Effector CD4-positive, alpha-beta T cell (primary cell): ENCODE data around the gene TRAPPC3L.
"Not testable (repeated sequence)": the region's sequence is repeated elsewhere in the genome, so short reads cannot be mapped to it uniquely, and the experiment has no call there.

Source experiments
- DNase-seq: peaks from one replicate; pipeline ENCODE4 v3.0.0-alpha.2; 2020

The TRAPPC3L gene

GRCh38 chr6:116512111-116512559, 33.3 kb downstream of the TRAPPC3L start:
- DNase-seq: no peak

DNA sequence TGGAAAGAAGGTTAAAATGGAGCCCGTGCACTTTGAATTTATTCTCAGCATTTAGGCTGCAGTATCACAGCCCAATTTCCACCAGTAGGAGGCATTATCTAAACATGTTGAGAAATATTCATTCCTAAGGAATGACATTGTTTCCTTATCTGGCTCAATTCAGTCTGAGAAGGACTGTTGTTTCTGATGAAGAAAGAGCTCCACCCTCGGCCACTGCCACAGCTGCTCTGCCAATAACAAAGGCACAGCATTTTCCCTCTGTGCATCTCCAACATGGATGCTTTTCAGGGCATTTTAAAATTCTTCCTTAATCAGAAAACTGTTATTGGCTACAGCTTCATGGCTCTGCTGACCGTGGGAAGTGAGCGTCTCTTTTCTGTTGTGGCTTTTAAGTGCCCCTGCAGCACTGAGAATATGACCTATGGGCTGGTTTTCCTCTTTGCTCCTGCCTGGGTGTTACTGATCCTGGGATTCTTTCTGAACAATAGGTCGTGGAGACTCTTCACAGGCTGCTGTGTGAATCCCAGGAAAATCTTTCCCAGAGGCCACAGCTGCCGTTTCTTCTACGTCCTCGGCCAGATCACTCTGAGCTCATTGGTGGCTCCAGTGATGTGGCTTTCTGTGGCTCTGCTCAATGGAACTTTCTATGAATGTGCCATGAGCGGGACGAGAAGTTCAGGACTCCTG, 33.9 kb downstream of the TRAPPC3L start, which contains the start of gene CALHM5:
CALHM5 (plus strand) TSS at position 216 of the 687 bp plus-strand sequence; CDS start at position 274, 58 bp downstream.
- DNase-seq: no peak

- DNase-seq: no peak
Observed at GRCh38 chr6:116508527-116508926, 37.0 kb downstream of the TRAPPC3L start.

DNA sequence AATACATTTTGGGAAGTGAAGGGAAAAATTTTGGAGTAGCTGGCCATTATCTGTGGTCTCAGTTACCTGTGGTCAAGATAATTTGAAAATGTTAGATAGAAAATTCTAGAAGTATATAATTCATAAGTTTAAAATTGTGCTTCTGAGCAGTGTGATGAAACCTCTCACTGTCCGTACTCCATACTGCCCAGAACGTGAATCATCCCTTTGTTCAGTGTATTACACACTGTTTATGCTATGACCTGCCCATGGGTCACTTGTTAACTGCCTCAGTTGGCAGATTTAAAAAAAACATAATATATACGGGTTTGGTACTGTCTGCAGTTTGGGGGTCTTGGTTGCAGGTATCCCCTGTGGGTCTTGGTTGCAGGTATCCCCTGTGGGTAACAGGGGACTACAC, 38.2 kb downstream of the TRAPPC3L start:
- DNase-seq: no peak

GRCh38 chr6:116500969-116501433, 44.5 kb downstream of the TRAPPC3L start:
- no peak for DNase-seq

GRCh38 chr6:116497113-116497676, 48.3 kb downstream of the TRAPPC3L start:
- DNase-seq: no peak

- not testable (repeated sequence) for DNase-seq
Observed at GRCh38 chr6:116495161-116495560, 50.3 kb downstream of the TRAPPC3L start.

DNA sequence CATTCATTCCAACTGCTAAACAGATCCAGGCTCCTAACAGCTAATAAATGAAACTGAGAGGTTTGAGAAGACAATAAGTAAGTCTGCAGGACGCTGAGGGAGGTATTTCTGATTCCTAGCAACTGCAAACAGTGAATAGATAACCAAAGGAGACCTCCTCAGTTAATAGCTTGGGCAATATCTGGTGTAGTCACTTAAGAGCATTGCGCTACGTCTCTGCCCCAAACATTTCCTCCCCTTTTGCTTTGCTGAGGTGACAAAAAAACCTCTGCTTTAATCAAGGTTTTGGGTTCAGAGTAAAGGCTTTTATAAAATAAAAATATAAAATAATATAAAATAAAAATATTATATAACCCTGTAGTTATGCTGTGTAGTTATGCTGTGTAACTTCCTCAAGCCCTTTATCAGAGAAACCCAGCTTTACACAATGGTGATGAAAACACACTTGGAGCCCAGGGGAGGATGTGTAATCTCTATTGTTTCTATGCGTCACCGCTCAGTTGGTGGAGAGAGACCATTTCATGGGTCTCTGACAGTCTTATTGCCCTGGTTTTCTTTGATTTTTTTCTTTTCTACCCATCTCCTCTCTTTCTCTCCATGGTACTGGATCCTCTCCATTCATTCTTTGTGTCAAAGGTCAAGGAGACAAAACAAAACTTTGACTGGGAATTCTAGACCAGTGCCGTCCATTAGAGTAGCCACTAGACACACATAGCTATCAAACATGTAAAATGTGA, 53.0 kb downstream of the TRAPPC3L start:
- DNase-seq: no peak

DNA sequence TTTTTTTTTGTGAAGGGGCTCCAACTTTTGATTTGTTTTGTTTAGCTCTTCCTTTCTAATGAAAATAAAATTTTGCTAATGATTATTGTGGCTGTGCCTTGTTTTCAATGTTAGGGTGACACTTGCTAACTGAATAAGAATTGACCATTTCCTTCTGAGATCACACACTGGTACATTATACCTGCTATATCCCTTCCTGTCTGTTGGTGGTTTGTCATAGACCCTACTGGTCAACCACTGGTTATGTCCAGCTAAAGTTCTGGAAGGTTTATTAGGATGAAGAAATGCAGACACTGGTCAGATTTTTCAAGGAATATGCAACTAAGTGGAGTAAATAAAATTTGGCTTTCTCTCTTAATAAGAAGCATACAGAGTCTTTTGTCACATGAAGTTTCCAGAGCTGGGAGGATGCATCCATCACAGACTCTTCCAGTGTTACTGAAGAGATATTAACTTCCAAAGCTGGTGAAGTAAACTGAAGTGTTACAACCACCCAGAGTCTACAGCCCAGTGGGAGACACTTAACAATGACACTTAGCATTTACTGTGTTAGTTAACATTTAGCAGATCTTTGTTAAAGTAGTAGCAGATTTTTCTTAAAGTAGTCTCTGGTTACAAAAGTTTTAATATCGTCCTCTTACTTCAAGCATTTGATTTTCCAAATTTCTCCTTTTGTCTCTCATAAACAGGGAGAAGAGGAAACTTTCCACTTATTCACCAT, 53.7 kb downstream of the TRAPPC3L start:
- DNase-seq: no peak

DNA sequence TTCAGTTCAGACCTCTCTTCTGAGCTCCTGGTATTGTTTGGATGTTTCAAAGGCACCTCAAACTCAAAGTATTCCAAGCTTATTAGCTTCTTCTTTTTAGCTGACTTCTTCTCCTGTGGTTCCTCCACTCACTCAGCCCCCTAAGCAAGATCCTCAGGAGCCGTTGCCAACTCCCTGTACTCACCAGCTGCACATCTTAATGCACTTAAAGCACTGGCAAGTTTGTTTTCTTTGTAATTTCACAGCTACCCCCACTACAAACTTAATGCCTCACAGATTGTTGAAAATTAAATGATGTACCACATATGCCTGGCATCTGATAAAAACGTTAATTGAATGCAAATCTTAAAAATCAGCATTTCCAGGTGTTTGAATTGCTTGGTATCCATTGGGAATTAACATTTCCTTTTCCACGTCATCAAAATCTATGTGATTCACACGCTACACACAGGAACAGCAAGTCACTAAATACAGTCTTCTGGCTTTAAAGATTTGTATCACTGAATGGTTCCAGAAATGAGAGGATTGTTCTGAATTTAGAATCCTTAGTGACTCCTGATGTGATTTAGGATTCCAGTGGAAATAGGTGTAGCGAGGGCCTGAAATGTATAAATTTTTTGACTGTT, 59.8 kb downstream of the TRAPPC3L start:
- no peak for DNase-seq

- DNase-seq: no peak
Observed at GRCh38 chr6:116483616-116484015, 61.9 kb downstream of the TRAPPC3L start.

DNA sequence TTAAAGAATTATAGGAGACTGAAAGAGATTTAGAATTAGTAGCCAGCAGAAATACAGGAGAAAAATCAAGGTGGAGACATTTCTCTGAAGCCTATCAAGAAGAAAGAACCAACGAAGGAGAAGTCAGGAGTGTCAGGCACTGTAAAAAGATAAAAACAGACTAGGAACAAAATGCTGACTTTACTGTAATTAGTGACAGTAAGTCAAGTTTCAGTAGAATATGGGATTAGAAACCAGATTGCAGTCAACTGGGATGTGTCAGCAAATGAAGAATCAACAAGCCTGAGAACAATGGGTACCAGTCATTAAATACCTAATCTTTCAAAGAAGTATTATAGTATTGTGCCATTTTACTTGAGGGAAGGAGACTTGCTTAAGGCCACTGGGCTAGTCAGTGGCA, 62.7 kb downstream of the TRAPPC3L start:
- DNase-seq: no peak

DNA sequence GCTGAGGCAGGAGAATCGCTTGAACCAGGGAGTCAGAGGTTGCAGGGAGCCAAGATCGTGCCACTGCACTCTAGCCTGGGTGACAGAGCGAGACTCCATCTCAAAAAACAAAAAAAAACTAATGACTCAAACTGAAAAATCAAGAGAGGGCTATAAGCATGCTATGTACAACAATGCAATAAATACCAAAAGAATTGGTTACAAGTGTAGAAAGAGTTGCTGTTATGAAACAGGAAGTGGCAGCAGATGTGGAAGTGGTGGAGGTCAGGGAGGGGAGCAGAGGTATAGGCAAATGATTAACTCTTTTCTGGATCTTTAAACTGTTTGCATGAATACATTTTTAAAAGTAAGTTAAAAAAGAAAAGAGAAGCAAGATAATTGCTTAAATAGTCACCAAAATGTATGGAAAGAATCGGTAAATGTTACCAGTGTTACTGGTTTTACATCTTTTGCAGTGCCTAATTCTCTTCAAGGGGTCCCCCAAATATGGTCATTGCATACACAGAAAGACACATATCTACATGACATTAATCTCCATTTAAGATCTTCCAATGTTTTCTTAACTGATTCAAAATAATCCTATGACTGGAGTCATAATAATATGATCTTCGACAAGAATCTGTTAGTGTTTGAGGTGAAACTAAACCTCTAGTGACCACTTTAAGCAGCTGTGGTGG, 69.3 kb downstream of the TRAPPC3L start:
- no peak for DNase-seq

GRCh38 chr6:116475141-116475540, 70.3 kb downstream of the TRAPPC3L start:
- no peak for DNase-seq

- DNase-seq: no peak
Observed at GRCh38 chr6:116472706-116473105, 72.8 kb downstream of the TRAPPC3L start.

DNA sequence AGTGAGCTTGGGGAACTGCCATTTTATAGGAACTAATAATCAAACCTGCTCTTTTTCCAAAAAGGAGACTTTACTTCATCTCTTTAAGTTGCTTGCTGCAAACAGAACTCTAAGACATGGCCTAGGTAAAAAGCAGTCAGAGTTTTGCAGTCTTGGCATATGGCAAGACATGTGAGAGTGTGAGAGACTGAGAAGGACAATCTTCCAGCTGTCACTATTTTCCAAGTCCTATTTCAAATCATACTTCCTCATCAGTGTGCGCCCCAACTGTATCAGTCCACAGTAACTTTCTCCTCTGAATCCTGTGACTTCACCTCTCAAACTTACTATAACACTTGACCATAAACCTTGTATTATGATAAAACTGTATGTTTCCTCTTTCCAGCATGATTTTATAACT, 74.0 kb downstream of the TRAPPC3L start:
- DNase-seq: no peak

- DNase-seq: no peak
Observed at GRCh38 chr6:116468293-116468692, 77.2 kb downstream of the TRAPPC3L start.

- no peak for DNase-seq
Observed at GRCh38 chr6:116467514-116467913, 78.0 kb downstream of the TRAPPC3L start.

GRCh38 chr6:116467096-116467495, 78.4 kb downstream of the TRAPPC3L start:
- no peak for DNase-seq

DNA sequence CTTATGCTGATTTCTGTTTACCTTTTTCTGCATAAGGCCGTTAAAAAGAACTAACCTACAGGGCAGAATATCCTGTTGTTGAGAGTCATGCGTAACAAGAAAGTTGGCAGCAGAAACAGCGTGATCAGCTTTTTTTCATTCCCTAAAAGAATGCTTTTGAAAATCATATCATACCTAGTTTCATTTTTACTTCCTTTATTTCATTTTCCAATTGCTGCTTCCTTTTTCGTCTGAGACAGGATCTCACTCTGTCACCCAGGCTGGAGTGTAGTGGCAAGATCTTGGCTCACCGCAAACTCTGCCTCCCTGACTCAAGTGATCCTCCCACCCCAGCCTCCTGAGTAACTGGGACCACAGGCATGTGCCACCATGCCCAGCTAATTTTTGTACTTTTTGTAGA, 80.2 kb downstream of the TRAPPC3L start:
- DNase-seq: no peak

- no peak for DNase-seq
Observed at GRCh38 chr6:116463301-116463700, 82.2 kb downstream of the TRAPPC3L start.
